ENCODE measurements around the gene TMEM150C. TPM values are rescaled to one million over a fixed set of nuclear protein-coding genes. Genes with fewer than 3 reads are reported as not detected.

TMEM150C gene
- total RNA-seq: 8.5 and 8.9 TPM in 2 replicates
- long read RNA-seq, transcript TMEM150C-201 (8 exons, 1,990 nt): major isoform, 28 of 36 reads
- long read RNA-seq, partial matches to known transcripts: 1 of 36 reads
- long read RNA-seq, other reads (novel, unspliced or antisense): 5 of 36 reads

DNA sequence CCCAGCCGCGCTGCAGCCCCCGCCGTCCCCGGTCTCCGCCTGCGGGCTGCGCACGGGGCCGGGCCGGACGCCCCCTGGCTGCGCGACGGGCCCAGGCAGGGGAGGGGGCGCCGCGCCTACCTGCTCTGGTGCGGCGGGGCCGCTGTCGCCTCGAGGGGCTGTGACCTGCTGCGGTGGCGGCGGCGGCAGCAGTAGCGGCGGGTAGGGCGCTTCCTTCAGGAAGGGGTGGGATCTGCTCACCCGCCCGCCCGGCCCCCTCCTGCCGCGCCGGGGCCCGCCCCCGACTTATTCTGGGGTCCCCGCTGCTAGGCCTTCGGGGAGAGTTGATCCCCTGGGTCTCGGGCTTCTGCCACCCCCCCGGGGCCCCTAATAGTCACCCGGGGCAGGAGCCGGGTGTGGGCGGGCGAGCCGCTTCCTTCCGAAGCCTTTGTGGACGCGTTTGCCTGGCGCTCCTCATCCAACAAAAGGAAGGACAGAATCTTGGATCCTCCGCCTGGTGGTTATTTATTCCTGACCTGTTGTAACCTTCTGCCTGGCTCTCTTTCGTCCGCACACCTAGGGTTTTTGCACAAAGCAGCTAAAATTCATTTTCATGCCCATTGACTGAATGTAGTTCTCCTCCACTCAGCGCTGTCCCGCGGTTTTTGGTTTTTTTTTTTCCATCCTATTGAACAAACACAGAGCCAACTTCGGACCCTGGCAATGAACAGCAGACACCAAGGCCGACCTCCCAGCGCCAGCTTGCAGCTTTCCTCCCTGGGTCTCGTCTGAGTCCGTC, at the start of gene TMEM150C:
Gene TMEM150C (minus strand): TSS at position 203 of the 778 bp plus-strand sequence. CDS start 57,331 bp downstream, outside the sequence.
- H3K36me3 Mint-ChIP-seq (ENCODE audit: low read depth): no peaks in the 10 kb centered on the region
- peak within 1 kb of the TSS; percentile 86 for H3K27ac Mint-ChIP-seq (ENCODE audit: unreplicated experiment)
- no peaks in the 10 kb centered on the region for H3K9me3 Mint-ChIP-seq
- H3K4me3 Mint-ChIP-seq: peak within 1 kb of the TSS; percentile 92
- H3K4me1 Mint-ChIP-seq: peaks cover 33% of the 10 kb centered on the region
- TF ChIP-seq, protein P1, sequence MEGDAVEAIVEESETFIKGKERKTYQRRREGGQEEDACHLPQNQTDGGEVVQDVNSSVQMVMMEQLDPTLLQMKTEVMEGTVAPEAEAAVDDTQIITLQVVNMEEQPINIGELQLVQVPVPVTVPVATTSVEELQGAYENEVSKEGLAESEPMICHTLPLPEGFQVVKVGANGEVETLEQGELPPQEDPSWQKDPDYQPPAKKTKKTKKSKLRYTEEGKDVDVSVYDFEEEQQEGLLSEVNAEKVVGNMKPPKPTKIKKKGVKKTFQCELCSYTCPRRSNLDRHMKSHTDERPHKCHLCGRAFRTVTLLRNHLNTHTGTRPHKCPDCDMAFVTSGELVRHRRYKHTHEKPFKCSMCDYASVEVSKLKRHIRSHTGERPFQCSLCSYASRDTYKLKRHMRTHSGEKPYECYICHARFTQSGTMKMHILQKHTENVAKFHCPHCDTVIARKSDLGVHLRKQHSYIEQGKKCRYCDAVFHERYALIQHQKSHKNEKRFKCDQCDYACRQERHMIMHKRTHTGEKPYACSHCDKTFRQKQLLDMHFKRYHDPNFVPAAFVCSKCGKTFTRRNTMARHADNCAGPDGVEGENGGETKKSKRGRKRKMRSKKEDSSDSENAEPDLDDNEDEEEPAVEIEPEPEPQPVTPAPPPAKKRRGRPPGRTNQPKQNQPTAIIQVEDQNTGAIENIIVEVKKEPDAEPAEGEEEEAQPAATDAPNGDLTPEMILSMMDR (conservative IDR thresholded peaks at IDR 0.05): peak; percentile 45
- peaks cover 23% of the 10 kb centered on the region for H3K27me3 Mint-ChIP-seq (ENCODE audit: low read depth)
- peak; percentile 35 for DNase-seq (ENCODE audit: low read depth, low spot score)

DNA sequence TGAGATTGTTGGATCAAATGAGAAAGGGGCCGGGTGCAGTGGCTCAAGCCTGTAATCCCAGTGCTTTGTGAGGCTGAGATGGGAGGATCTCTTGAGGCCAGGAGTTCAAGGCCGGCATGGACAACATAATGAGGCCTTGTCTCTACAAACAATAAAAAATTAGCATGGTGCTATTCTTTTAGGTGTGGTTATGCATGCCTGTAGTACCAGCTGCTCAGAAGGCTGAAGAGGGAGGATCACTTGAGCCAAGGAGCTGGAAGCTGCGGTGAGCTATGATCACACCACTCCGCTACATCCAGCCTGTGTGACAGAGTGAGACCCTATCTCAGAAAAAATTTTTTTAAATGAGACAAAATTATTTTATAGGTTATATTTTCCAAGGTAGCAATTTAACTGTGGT, 49.7 kb upstream of the TMEM150C start:
- no peaks in the 10 kb centered on the region for H3K9me3 Mint-ChIP-seq
- H3K36me3 Mint-ChIP-seq (ENCODE audit: low read depth): no peaks in the 10 kb centered on the region
- peaks cover 20% of the 10 kb centered on the region for H3K4me1 Mint-ChIP-seq
- TF ChIP-seq, protein P1 (conservative IDR thresholded peaks at IDR 0.05): no peak
- DNase-seq (ENCODE audit: low read depth, low spot score): no peak
- H3K4me3 Mint-ChIP-seq: no peak overlapping the region
- H3K27ac Mint-ChIP-seq (ENCODE audit: unreplicated experiment): no peak overlapping the region
- peaks cover 2% of the 10 kb centered on the region for H3K27me3 Mint-ChIP-seq (ENCODE audit: low read depth)

DNA sequence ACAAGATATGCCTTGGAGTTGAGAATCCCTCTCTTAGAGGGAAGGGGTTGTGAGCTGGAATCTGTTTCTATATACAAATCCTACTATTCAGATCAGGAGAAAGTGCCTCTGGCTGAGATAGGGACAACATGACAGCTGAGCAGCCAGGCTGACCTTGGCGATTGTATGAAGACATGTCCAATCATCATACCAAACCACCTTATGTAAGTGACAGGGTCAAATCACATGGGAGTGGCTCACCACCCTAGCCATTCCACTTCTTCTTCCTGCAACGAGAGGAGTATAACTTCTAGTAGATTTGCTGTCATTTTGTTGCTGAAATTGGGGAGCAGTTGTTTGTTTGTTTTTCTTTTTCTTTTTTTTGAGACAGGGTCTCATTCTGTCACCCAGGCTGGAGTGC, 48.3 kb upstream of the TMEM150C start:
- Mint-ChIP-seq H3K27ac (ENCODE audit: unreplicated experiment) (peak overlapping the region; percentile 35), H3K36me3 (ENCODE audit: low read depth) (no peaks in the 10 kb centered on the region), H3K27me3 (ENCODE audit: low read depth) (peaks cover 2% of the 10 kb centered on the region), H3K4me3 (no peak overlapping the region), H3K9me3 (no peaks in the 10 kb centered on the region), H3K4me1 (peaks cover 20% of the 10 kb centered on the region)
- DNase-seq (ENCODE audit: low read depth, low spot score): no peak
- TF ChIP-seq, protein P1 (conservative IDR thresholded peaks at IDR 0.05): no peak

DNA sequence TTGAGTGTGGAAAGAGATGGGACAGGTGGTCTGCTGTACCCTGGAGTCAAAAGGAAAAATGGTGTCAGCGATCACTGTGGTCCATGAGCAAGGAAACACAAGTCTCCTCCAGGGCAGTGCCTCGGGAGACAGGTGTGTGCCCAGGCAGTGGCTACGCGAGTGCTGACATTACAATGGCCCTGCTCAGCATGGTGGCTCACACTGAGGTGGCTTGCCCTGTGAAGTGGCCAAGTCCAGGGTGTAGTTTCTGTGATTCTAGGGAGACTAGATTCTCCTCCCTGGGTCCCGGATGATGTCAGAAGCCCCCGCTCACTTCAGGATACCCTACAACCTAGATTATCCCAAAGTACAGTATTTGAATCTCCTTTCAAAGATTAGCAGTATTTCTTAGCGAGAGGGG, 44.8 kb upstream of the TMEM150C start:
- Mint-ChIP-seq H3K36me3 (ENCODE audit: low read depth) (no peaks in the 10 kb centered on the region), H3K9me3 (no peaks in the 10 kb centered on the region), H3K4me1 (peaks cover 14% of the 10 kb centered on the region)

DNA sequence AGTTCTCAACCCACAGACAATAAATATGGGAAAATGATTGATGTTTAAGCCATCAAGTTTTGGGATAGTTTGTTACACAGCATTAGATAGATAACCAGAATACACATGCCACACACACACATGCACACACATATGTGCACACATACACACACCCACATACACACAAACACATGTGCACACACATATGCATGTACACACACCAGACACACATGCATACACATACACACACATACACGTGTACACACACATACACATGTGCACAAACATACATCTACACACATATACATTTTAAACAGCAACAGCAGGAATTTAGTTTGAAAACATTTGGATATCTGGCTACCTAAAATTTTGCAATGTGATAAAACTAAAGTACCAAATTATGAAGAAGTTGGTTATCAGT, 42.7 kb upstream of the TMEM150C start:
- Mint-ChIP-seq H3K27me3 (ENCODE audit: low read depth) (no peaks in the 10 kb centered on the region), H3K4me3 (no peak overlapping the region), H3K27ac (ENCODE audit: unreplicated experiment) (no peak overlapping the region), H3K9me3 (no peaks in the 10 kb centered on the region), H3K36me3 (ENCODE audit: low read depth) (no peaks in the 10 kb centered on the region), H3K4me1 (peaks cover 4% of the 10 kb centered on the region)
- no peak for DNase-seq (ENCODE audit: low read depth, low spot score)
- TF ChIP-seq, protein P1 (conservative IDR thresholded peaks at IDR 0.05): no peak

More for the DNA sequence above, 44.8 kb upstream of the TMEM150C start:
- Mint-ChIP-seq H3K27me3 (ENCODE audit: low read depth) (no peaks in the 10 kb centered on the region), H3K27ac (ENCODE audit: unreplicated experiment) (no peak overlapping the region), H3K4me3 (no peak overlapping the region)
- DNase-seq (ENCODE audit: low read depth, low spot score): no peak
- TF ChIP-seq, protein P1 (conservative IDR thresholded peaks at IDR 0.05): no peak

Measured in neural crest cell (in vitro differentiated cells).